HepG2 (cell line): ENCODE results near the gene RIMOC1. TPM values are rescaled to one million over a fixed set of nuclear protein-coding genes. Genes with fewer than 3 reads are reported as not detected.

Experiments
- ADNP ChIP-seq: sonication (generic); formaldehyde crosslinking; IDR thresholded peaks from 2 replicates; pipeline ENCODE4 v1.4.0; 2020; ENCODE audit warnings: missing genetic modification reagents
- DNMT3B ChIP-seq: conservative IDR thresholded peaks from 2 replicates; pipeline ENCODE4 v1.6.1; 2016; ENCODE audit warnings: missing biosample characterization, control low read depth
- ERF ChIP-seq: IDR thresholded peaks from 2 replicates; pipeline ENCODE4 v1.6.1; 2018; ENCODE audit warnings: missing biosample characterization, missing genetic modification reagents
- HMG20A ChIP-seq: IDR thresholded peaks from 2 replicates; pipeline ENCODE4 v1.6.1; 2016; ENCODE audit warnings: borderline replicate concordance
- KDM5B ChIP-seq: sonication (generic); formaldehyde crosslinking; IDR thresholded peaks from 2 replicates; pipeline ENCODE4 v1.4.0; 2020; ENCODE audit warnings: missing genetic modification reagents, mild to moderate bottlenecking, borderline replicate concordance
- MATR3 ChIP-seq: sonication (generic); formaldehyde crosslinking; IDR thresholded peaks from 2 replicates; pipeline ENCODE4 v1.4.0; 2020; ENCODE audit warnings: missing genetic modification reagents
- SALL1 ChIP-seq: sonication (generic); formaldehyde crosslinking; IDR thresholded peaks from 2 replicates; pipeline ENCODE4 v1.8.0; 2022; ENCODE audit warnings: mild to moderate bottlenecking, missing genetic modification reagents
- SATB2 ChIP-seq: sonication (generic); formaldehyde crosslinking; IDR thresholded peaks from 2 replicates; pipeline ENCODE4 v1.5.0; 2020; ENCODE audit warnings: missing genetic modification reagents
- SPEN ChIP-seq: sonication (generic); formaldehyde crosslinking; IDR thresholded peaks from 2 replicates; pipeline ENCODE4 v1.5.1; 2020; ENCODE audit warnings: low read depth, mild to moderate bottlenecking, missing genetic modification reagents
- TEAD2 ChIP-seq: sonication (generic); formaldehyde crosslinking; IDR thresholded peaks from 2 replicates; pipeline ENCODE4 v1.9.0; 2021; ENCODE audit warnings: missing genetic modification reagents
- TGIF2 ChIP-seq: IDR thresholded peaks from 2 replicates; pipeline ENCODE4 v1.6.1; 2016; ENCODE audit warnings: control low read depth, missing compliant biosample characterization
- YEATS2 ChIP-seq: sonication (generic); formaldehyde crosslinking; IDR thresholded peaks from 2 replicates; pipeline ENCODE4 v1.4.0; 2020; ENCODE audit warnings: missing genetic modification reagents, borderline replicate concordance
- ZBTB1 ChIP-seq: sonication (generic); formaldehyde crosslinking; IDR thresholded peaks from 2 replicates; pipeline ENCODE4 v1.4.0; 2020; ENCODE audit warnings: missing genetic modification reagents, borderline replicate concordance
- ZBTB7B ChIP-seq: sonication (generic); formaldehyde crosslinking; IDR thresholded peaks from 2 replicates; pipeline ENCODE4 v1.4.0; 2020; ENCODE audit warnings: missing genetic modification reagents
- ZNF124 ChIP-seq: sonication (generic); formaldehyde crosslinking; IDR thresholded peaks from 2 replicates; pipeline ENCODE4 v1.4.0; 2020; ENCODE audit warnings: missing genetic modification reagents
- ZNF34 ChIP-seq: sonication (generic); formaldehyde crosslinking; IDR thresholded peaks from 2 replicates; pipeline ENCODE4 v1.4.0; 2020; ENCODE audit warnings: mild to moderate bottlenecking, missing genetic modification reagents, borderline replicate concordance
- ZNF546 ChIP-seq: sonication (generic); formaldehyde crosslinking; conservative IDR thresholded peaks from 2 replicates; pipeline ENCODE4 v1.8.1; 2023; ENCODE audit warnings: mild to moderate bottlenecking, missing genetic modification reagents
- ZNF549 ChIP-seq: sonication (generic); formaldehyde crosslinking; IDR thresholded peaks from 2 replicates; pipeline ENCODE4 v1.5.0; 2020; ENCODE audit warnings: missing genetic modification reagents
- ZNF577 ChIP-seq: sonication (generic); formaldehyde crosslinking; IDR thresholded peaks from 2 replicates; pipeline ENCODE4 v1.4.0; 2020; ENCODE audit warnings: mild to moderate bottlenecking, low read depth, missing genetic modification reagents, borderline replicate concordance
- ZNF607 ChIP-seq: sonication (generic); formaldehyde crosslinking; IDR thresholded peaks from 2 replicates; pipeline ENCODE4 v1.5.1; 2020; ENCODE audit warnings: missing genetic modification reagents, mild to moderate bottlenecking, borderline replicate concordance
- polyA plus RNA-seq, 8 experiments: library from polyadenylated mRNA; depleted of rRNA in 3 of 8; stranded (reverse) in 7 of 8; unstranded in 1 of 8; fragments of >200 nt; fragmentation: Illumina TruSeq in 4 of 8; extraction: Trizol in 4 of 8; gene quantifications; 2 replicates each; pipeline versions ENCODE4 v1.2.1 to v1.2.3, GENCODE V29; 2011 to 2016; ENCODE audit warnings: low read depth in 4 of 8, missing spikeins in 1 of 8, mixed read lengths in 1 of 8; ENCODE audit not compliant: insufficient read depth in 1 of 8
- total RNA-seq, 5 experiments: library from RNA; depleted of rRNA; stranded (reverse); fragments of >200 nt; fragmentation: Illumina TruSeq; extraction: Trizol; gene quantifications; 2 replicates each; pipeline ENCODE4 v1.2.3, GENCODE V29; 2016; ENCODE audit warnings: low read depth in 1 of 5
- TF ChIP-seq, protein P1 (sequence below): IDR thresholded peaks from 2 replicates; pipeline ENCODE4 v1.6.1; 2018; ENCODE audit warnings: missing genetic modification reagents, mild to moderate bottlenecking, missing compliant biosample characterization
- TF ChIP-seq, protein P2 (sequence below): sonication (generic); formaldehyde crosslinking; IDR thresholded peaks from 2 replicates; pipeline ENCODE4 v1.4.0; 2020; ENCODE audit warnings: missing genetic modification reagents, borderline replicate concordance
- TF ChIP-seq, protein P3 (sequence below): sonication (generic); formaldehyde crosslinking; IDR thresholded peaks from 2 replicates; pipeline ENCODE4 v1.4.0; 2020; ENCODE audit warnings: missing genetic modification reagents

RIMOC1 gene
- total and polyA plus RNA-seq, 2 of the 13 experiments (the other 11 are each of a cell fraction or from before 2014, with no cell fraction given), result 16.3 to 16.9 TPM

DNA sequence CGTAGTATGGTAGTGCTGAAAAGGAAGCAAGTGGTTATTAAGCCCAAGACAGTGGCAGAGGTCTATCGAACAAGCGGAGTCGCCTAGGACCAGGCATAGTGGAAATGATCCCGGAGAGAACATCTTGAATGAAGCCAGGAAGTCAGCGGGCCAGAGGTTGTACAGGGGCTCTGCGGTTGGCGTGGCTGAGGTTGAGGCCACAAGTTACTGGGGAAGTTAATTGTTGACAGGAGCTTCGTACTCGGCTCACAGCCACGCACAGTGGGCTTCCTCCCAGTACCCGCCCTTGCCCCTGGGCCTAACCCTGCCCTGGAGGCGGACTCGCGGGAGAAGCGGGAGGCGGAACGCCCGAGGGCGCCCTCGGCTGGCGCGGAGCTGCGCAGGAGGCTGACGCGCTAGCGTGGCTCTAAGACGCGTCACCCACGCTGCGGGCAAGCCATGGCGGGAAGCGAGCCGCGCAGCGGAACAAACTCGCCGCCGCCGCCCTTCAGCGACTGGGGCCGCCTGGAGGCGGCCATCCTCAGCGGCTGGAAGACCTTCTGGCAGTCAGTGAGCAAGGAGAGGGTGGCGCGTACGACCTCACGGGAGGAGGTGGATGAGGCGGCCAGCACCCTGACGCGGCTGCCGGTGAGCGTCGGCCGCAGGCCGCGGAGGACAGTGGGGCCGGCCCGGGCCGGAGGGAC, 20.9 kb downstream of the RIMOC1 start, which contains the start of gene FBXO4 (continued):
- TF ChIP-seq, protein P1, sequence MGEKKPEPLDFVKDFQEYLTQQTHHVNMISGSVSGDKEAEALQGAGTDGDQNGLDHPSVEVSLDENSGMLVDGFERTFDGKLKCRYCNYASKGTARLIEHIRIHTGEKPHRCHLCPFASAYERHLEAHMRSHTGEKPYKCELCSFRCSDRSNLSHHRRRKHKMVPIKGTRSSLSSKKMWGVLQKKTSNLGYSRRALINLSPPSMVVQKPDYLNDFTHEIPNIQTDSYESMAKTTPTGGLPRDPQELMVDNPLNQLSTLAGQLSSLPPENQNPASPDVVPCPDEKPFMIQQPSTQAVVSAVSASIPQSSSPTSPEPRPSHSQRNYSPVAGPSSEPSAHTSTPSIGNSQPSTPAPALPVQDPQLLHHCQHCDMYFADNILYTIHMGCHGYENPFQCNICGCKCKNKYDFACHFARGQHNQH (CRISPR knock-in tag), result peak; percentile 87
- TF ChIP-seq ZBTB1 (CRISPR knock-in tag) (no peak), ZNF546 (CRISPR knock-in tag) (peak; percentile 72; the same call in 1 of the 2 replicates), YEATS2 (CRISPR knock-in tag) (peak; percentile 93), ZNF549 (CRISPR knock-in tag) (no peak), ZNF607 (CRISPR knock-in tag) (peak; percentile 92), KDM5B (CRISPR knock-in tag) (peak; percentile 92), ZNF34 (peak; percentile 86; the same call in 1 of the 2 replicates), HMG20A (CRISPR knock-in tag) (no peak), ZNF124 (CRISPR knock-in tag) (peak; percentile 52; the same call in 1 of the 2 replicates), SATB2 (CRISPR knock-in tag) (no peak), SALL1 (CRISPR knock-in tag) (peak; percentile 89), MATR3 (CRISPR knock-in tag) (no peak), TGIF2 (CRISPR knock-in tag) (peak; percentile 82; the same call in 1 of the 2 replicates), ZBTB7B (CRISPR knock-in tag) (peak; percentile 83), ZNF577 (CRISPR knock-in tag) (no peak), TEAD2 (CRISPR knock-in tag) (0 out of 2 replicates have a peak, but pooled peaks have one; percentile 14), ERF (CRISPR knock-in tag) (peak; percentile 62; the same call in 1 of the 2 replicates), SPEN (CRISPR knock-in tag) (peak; percentile 74; the same call in 1 of the 2 replicates), DNMT3B (CRISPR knock-in tag) (no peak), ADNP (CRISPR knock-in tag) (no peak)
- TF ChIP-seq, protein P2, sequence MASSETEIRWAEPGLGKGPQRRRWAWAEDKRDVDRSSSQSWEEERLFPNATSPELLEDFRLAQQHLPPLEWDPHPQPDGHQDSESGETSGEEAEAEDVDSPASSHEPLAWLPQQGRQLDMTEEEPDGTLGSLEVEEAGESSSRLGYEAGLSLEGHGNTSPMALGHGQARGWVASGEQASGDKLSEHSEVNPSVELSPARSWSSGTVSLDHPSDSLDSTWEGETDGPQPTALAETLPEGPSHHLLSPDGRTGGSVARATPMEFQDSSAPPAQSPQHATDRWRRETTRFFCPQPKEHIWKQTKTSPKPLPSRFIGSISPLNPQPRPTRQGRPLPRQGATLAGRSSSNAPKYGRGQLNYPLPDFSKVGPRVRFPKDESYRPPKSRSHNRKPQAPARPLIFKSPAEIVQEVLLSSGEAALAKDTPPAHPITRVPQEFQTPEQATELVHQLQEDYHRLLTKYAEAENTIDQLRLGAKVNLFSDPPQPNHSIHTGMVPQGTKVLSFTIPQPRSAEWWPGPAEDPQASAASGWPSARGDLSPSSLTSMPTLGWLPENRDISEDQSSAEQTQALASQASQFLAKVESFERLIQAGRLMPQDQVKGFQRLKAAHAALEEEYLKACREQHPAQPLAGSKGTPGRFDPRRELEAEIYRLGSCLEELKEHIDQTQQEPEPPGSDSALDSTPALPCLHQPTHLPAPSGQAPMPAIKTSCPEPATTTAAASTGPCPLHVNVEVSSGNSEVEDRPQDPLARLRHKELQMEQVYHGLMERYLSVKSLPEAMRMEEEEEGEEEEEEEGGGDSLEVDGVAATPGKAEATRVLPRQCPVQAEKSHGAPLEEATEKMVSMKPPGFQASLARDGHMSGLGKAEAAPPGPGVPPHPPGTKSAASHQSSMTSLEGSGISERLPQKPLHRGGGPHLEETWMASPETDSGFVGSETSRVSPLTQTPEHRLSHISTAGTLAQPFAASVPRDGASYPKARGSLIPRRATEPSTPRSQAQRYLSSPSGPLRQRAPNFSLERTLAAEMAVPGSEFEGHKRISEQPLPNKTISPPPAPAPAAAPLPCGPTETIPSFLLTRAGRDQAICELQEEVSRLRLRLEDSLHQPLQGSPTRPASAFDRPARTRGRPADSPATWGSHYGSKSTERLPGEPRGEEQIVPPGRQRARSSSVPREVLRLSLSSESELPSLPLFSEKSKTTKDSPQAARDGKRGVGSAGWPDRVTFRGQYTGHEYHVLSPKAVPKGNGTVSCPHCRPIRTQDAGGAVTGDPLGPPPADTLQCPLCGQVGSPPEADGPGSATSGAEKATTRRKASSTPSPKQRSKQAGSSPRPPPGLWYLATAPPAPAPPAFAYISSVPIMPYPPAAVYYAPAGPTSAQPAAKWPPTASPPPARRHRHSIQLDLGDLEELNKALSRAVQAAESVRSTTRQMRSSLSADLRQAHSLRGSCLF (CRISPR knock-in tag), result no peak
- TF ChIP-seq, protein P3, sequence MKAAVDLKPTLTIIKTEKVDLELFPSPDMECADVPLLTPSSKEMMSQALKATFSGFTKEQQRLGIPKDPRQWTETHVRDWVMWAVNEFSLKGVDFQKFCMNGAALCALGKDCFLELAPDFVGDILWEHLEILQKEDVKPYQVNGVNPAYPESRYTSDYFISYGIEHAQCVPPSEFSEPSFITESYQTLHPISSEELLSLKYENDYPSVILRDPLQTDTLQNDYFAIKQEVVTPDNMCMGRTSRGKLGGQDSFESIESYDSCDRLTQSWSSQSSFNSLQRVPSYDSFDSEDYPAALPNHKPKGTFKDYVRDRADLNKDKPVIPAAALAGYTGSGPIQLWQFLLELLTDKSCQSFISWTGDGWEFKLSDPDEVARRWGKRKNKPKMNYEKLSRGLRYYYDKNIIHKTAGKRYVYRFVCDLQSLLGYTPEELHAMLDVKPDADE, result no peak
